Stomach (tissue), 9 donors: ENCODE results near the gene PKD1L1. TPM values are rescaled to one million over a fixed set of nuclear protein-coding genes. Genes with fewer than 3 reads are reported as not detected.

ENCODE experiments used
- DNase-seq, 2 donors: peaks; one replicate each; pipeline versions ENCODE4 v3.0.0 to v3.0.0-alpha.2; 2013 to 2019
- H3K27ac ChIP-seq, 5 donors: fragments of 200-600 bp in 4 of 5; sonication (generic) in 4 of 5; one replicate each; pipeline ENCODE4 v1.5.1; 2013 to 2019; ENCODE audit warnings: mild to moderate bottlenecking in 1 of 5, moderate library complexity in 1 of 5
- H3K27me3 ChIP-seq, 3 donors: fragments of 200-600 bp; sonication (generic); one replicate each; pipeline ENCODE4 v1.5.1; 2017 to 2019; ENCODE audit warnings: mixed run types in 1 of 3
- H3K36me3 ChIP-seq, 4 donors: fragments of 200-600 bp; sonication (generic); 1 replicate in 3 of 4; 2 replicates in 1 of 4; pipeline ENCODE4 v1.5.1; 2016 to 2019
- H3K4me1 ChIP-seq, 4 donors: fragments of 200-600 bp; sonication (generic); one replicate each; pipeline ENCODE4 v1.5.1; 2016 to 2019
- H3K4me3 ChIP-seq, 4 donors: fragments of 200-600 bp; sonication (generic) in 3 of 4; one replicate each; pipeline ENCODE4 v1.5.1; 2016 to 2019; ENCODE audit warnings: mild to moderate bottlenecking in 1 of 4
- H3K9me3 ChIP-seq, 4 donors: fragments of 200-600 bp; sonication (generic); one replicate each; pipeline ENCODE4 v1.5.1; 2016 to 2019
- CTCF ChIP-seq, 7 experiments: fragments of 450-650 bp in 4 of 7; fragments of 200-600 bp in 3 of 7; sonication (generic) in 3 of 7; IDR thresholded peaks; one replicate each; pipeline ENCODE4 v1.5.1; 2016 to 2019; ENCODE audit warnings: antibody characterized with exemption in 7 of 7, control low read depth in 2 of 7, mild to moderate bottlenecking in 1 of 7
- EP300 ChIP-seq: sonication (generic); formaldehyde crosslinking; IDR thresholded peaks from one replicate; pipeline ENCODE4 v1.6.1; 2017; ENCODE audit warnings: antibody characterized with exemption
- POLR2A ChIP-seq, 4 donors: fragments of 450-650 bp; IDR thresholded peaks; one replicate each; pipeline ENCODE4 v1.6.1; 2016; ENCODE audit warnings: antibody characterized with exemption in 4 of 4, control low read depth in 2 of 4, mild to moderate bottlenecking in 1 of 4, moderate library complexity in 1 of 4
- POLR2AphosphoS5 ChIP-seq, 3 donors: sonication (generic); formaldehyde crosslinking; IDR thresholded peaks; one replicate each; pipeline ENCODE4 v1.6.1; 2016; ENCODE audit warnings: antibody characterized with exemption in 3 of 3
- WGBS, 5 donors: extraction: QIAGEN DNeasy Blood & Tissue Kit in 3 of 5; methylation state at CpG; one replicate each; pipeline versions ENCODE4 v1.1.5 to v1.1.7; 2013 to 2018; 5-methylcytosine and 5-hydroxymethylcytosine counted together
- intact Hi-C: fragments of 100-400 bp; cut with DNase I; formaldehyde crosslinking; loops from one replicate; pipeline ENCODE4 v1.15.1; 2023; ENCODE audit warnings: low total_unique reads
- polyA plus RNA-seq, 3 donors: library from polyadenylated mRNA; stranded (reverse); fragments of 200-250 nt; gene quantifications; one replicate each; pipeline ENCODE4 v1.2.3, GENCODE V29; 2013
- total RNA-seq, 5 donors: library from RNA; depleted of rRNA; stranded (reverse); fragments of >200 nt; gene quantifications; one replicate each; pipeline versions ENCODE4 v1.1.0 to v1.2.3, GENCODE V29; 2014 to 2016
- donor health status: healthy with polysubstance abuse.
- donor health status: Bipolar disorder and iron deficiency.
- donor health status: healthy.

The PKD1L1 gene
- total and polyA plus RNA-seq, 8 donors: under 0.01 to 1.2 (median 0.10) TPM; not detected in 2

- Histone ChIP-seq H3K36me3 (no peaks in the 10 kb centered on the region), H3K9me3 (no peaks in the 10 kb centered on the region), H3K27me3 (peaks cover 0 to 3% (median 0%) of the 10 kb centered on the region in 3 donors), H3K4me3 (no peak overlapping the region), H3K4me1 (no peaks in the 10 kb centered on the region), H3K27ac (no peak overlapping the region)
- no peak for DNase-seq
- intact Hi-C loops: no loop called here
- 86 to 97% (median 95%) methylated on average over 14 to 16 of the region's 16 CpGs for WGBS, 5 donors
- TF ChIP-seq EP300: no peak
- TF ChIP-seq CTCF (IDR thresholded peaks at IDR 0.05): no peak
- TF ChIP-seq POLR2A (IDR thresholded peaks at IDR 0.05): no peak
- TF ChIP-seq POLR2AphosphoS5 (IDR thresholded peaks at IDR 0.05): no peak
These were observed 108.9 kb downstream of the PKD1L1 start for GRCh38 chr7:47839381-47839780.

GRCh38 chr7:47837826-47838225 is 110.4 kb downstream of the PKD1L1 start:
- no peaks in the 10 kb centered on the region for H3K4me1 ChIP-seq
- TF ChIP-seq CTCF (IDR thresholded peaks at IDR 0.05) (no peak), POLR2A (IDR thresholded peaks at IDR 0.05) (no peak), POLR2AphosphoS5 (IDR thresholded peaks at IDR 0.05) (no peak), EP300 (no peak)
- peak in 1 of 2 donors; percentile 56 for DNase-seq
- H3K27ac ChIP-seq: no peak overlapping the region
- H3K36me3 ChIP-seq: no peaks in the 10 kb centered on the region
- H3K9me3 ChIP-seq: no peaks in the 10 kb centered on the region
- no peak overlapping the region for H3K4me3 ChIP-seq
- intact Hi-C loops: no loop called here
- 73 to 89% (median 82%) methylated on average over 8 of the region's 8 CpGs for WGBS, 5 donors
- peaks cover 0 to 3% (median 0%) of the 10 kb centered on the region in 3 donors for H3K27me3 ChIP-seq

DNA sequence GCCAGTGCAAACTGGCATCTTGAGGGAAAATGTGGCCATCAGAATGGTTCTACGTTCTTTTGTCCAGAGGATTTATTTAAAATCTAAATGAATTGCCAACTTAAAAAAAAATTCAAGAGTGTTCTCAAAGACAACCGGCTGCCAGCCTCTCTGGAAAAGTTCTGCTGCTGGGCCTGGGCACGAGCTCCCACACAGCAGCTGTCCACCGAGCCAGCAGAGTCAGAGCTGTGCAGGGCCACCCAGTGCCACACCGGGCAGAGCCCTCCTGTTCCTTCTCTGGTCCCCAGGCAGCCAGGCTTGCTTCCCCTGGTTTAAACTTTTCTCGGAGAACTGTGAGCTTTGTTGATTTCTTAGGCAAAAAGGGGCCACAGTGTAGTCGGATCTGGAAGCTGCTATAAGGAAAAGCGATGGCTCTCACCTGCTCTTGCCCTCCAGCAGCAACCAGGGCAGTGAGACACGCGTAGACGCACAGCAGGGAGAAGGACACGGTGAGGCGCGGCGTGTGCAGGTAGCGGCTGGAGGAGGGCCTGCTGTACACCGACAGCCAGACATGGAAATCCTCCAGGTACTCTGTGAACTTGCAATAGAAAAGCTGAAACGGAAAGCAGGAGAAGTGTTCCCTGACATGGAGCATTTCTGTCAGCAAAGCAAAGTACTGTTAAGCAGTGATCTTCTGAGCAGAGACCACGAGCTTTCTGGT is 111.6 kb downstream of the PKD1L1 start:
- 87 to 93% (median 89%) methylated on average over 18 to 19 of the region's 19 CpGs for WGBS, 5 donors
- Histone ChIP-seq H3K36me3 (no peaks in the 10 kb centered on the region), H3K4me1 (no peaks in the 10 kb centered on the region), H3K27ac (no peak overlapping the region), H3K27me3 (no peaks in the 10 kb centered on the region), H3K4me3 (no peak overlapping the region), H3K9me3 (no peaks in the 10 kb centered on the region)
- no peak for TF ChIP-seq POLR2A (IDR thresholded peaks at IDR 0.05)
- TF ChIP-seq EP300: no peak
- no peak for TF ChIP-seq POLR2AphosphoS5 (IDR thresholded peaks at IDR 0.05)
- no peak for TF ChIP-seq CTCF (IDR thresholded peaks at IDR 0.05)
- DNase-seq: no peak
- intact Hi-C loops: no loop called here

DNA sequence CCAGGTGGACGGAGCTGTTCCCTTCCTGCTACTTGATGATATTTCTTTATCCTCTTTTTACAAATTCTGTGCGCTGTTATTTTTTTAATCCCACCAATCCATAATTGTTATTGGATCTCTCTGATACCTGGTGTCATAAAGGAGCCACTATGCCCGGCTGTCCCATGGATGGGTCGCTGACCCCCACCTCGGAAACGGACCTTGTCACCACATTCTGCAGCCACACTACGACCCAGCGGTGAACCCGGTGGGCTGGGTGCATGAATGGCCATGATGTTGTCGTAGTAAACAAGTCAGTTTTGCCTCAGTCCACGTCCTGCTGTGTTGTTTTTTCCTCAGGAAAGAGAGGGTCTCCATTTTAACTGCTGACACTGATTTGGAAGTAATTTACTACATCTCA is 112.2 kb downstream of the PKD1L1 start:
- intact Hi-C loops: no loop called here
- Histone ChIP-seq H3K36me3 (no peaks in the 10 kb centered on the region), H3K27me3 (no peaks in the 10 kb centered on the region), H3K4me1 (no peaks in the 10 kb centered on the region), H3K9me3 (no peaks in the 10 kb centered on the region), H3K27ac (no peak overlapping the region), H3K4me3 (no peak overlapping the region)
- 85 to 88% (median 86%) methylated on average over 11 of the region's 11 CpGs for WGBS, 5 donors
- DNase-seq: no peak
- no peak for TF ChIP-seq EP300
- TF ChIP-seq POLR2A (IDR thresholded peaks at IDR 0.05): no peak
- TF ChIP-seq CTCF (IDR thresholded peaks at IDR 0.05): no peak
- TF ChIP-seq POLR2AphosphoS5 (IDR thresholded peaks at IDR 0.05): no peak
